ENCODE measurements around the gene SERPINB10. TPM values are rescaled to one million over a fixed set of nuclear protein-coding genes. Genes with fewer than 3 reads are reported as not detected.

The SERPINB10 gene
- total and polyA plus RNA-seq, 9 of the 15 experiments (the other 6 are each of a cell fraction or from before 2014, with no cell fraction given) = not detected

- 3% methylated on average over 4 of the region's 4 CpGs for WGBS (ENCODE audit: insufficient coverage, low coverage, missing lambda C conversion rate)
- Histone ChIP-seq H3K9me1 (ENCODE audit: control insufficient read depth, insufficient read depth, low read length) (no peaks in the 10 kb centered on the region), H3K9me3 (replicated peaks; ENCODE audit: control insufficient read depth, insufficient read depth, low read depth, low read length) (no peaks in the 10 kb centered on the region; the same call in 1 of the 2 replicates), H3K27me3 (ENCODE audit: control insufficient read depth in 2 of 2, insufficient read depth in 2 of 2, low read length in 2 of 2) (no peaks in the 10 kb centered on the region), H3K36me3 (ENCODE audit: control insufficient read depth, insufficient read depth, low read length) (no peaks in the 10 kb centered on the region), H3K79me2 (ENCODE audit: control insufficient read depth, insufficient read depth, low read length) (no peaks in the 10 kb centered on the region), H3K4me1 (replicated peaks in 1 of 2; ENCODE audit: control insufficient read depth in 2 of 2, insufficient read depth in 2 of 2, low read length in 2 of 2) (no peaks in the 10 kb centered on the region), H3K27ac (ENCODE audit: extremely low read depth, low read depth, low read length) (no peak overlapping the region), H2AFZ (ENCODE audit: low read depth, low read length) (no peak overlapping the region), H3K4me3 (no peak overlapping the region), H3K4me2 (ENCODE audit: insufficient read depth, low read length) (no peak overlapping the region), H4K20me1 (replicated peaks; ENCODE audit: control insufficient read depth, insufficient read depth, low read length) (no peaks in the 10 kb centered on the region), H3K9ac (ENCODE audit: insufficient read depth in 1 of 2, low read depth in 2 of 2, low read length in 2 of 2) (no peak overlapping the region)
- in situ Hi-C loops (cut with MboI) = no loop called here
- ATAC-seq (no peak), DNase-seq (ENCODE audit: extremely low read depth in 1 of 4, low spot score in 3 of 4) (no peak), FAIRE-seq (no peak)
- CTCF ChIA-PET (ENCODE audit: low intra/inter-chr PET ratio) = no interaction called here
- intact Hi-C loops (cut with micrococcal nuclease) = no loop called here
- POLR2A ChIA-PET = no interaction called here
- no TSS peak for BruUV-seq (replicated peaks)
- TF ChIP-seq ERF (CRISPR knock-in tag; IDR thresholded peaks at IDR 0.05) (no peak), PML (IDR thresholded peaks at IDR 0.05; ENCODE audit: low read length) (no peak), ZNF707 (CRISPR knock-in tag; conservative IDR thresholded peaks at IDR 0.05) (no peak), ASH1L (IDR thresholded peaks at IDR 0.05; ENCODE audit: borderline replicate concordance, low read depth, partially characterized antibody) (no peak), ZNF143 (CRISPR knock-in tag; IDR thresholded peaks at IDR 0.05) (no peak), HINFP (tag; conservative IDR thresholded peaks at IDR 0.05; ENCODE audit: low read depth) (no peak), MYC (IDR thresholded peaks at IDR 0.05; ENCODE audit: low read depth, low read length) (no peak), MYC (CRISPR knock-in tag; IDR thresholded peaks at IDR 0.05; ENCODE audit: borderline replicate concordance, low read depth) (no peak), SREBF1 (IDR thresholded peaks at IDR 0.05; ENCODE audit: borderline replicate concordance, low read depth, low read length) (no peak), ZNF76 (CRISPR knock-in tag; IDR thresholded peaks at IDR 0.05; ENCODE audit: borderline replicate concordance) (no peak), RBM14 (IDR thresholded peaks at IDR 0.05; ENCODE audit: borderline replicate concordance, insufficient read depth, low read depth, low read length) (no peak), ZC3H8 (IDR thresholded peaks at IDR 0.05) (no peak), NCOR1 (IDR thresholded peaks at IDR 0.05) (no peak), HMG20A (CRISPR knock-in tag; conservative IDR thresholded peaks at IDR 0.05) (no peak), NR2C1 (IDR thresholded peaks at IDR 0.05) (no peak), NR2C1 (tag; IDR thresholded peaks at IDR 0.05) (no peak), MTA1 (IDR thresholded peaks at IDR 0.05; ENCODE audit: borderline replicate concordance) (no peak), ETV6 (IDR thresholded peaks at IDR 0.05; ENCODE audit: borderline replicate concordance in 1 of 2, low read depth in 2 of 2, low read length in 1 of 2) (no peak), ETV6 (CRISPR knock-in tag; IDR thresholded peaks at IDR 0.05; ENCODE audit: borderline replicate concordance) (no peak)
- TF ChIP-seq, protein P1, sequence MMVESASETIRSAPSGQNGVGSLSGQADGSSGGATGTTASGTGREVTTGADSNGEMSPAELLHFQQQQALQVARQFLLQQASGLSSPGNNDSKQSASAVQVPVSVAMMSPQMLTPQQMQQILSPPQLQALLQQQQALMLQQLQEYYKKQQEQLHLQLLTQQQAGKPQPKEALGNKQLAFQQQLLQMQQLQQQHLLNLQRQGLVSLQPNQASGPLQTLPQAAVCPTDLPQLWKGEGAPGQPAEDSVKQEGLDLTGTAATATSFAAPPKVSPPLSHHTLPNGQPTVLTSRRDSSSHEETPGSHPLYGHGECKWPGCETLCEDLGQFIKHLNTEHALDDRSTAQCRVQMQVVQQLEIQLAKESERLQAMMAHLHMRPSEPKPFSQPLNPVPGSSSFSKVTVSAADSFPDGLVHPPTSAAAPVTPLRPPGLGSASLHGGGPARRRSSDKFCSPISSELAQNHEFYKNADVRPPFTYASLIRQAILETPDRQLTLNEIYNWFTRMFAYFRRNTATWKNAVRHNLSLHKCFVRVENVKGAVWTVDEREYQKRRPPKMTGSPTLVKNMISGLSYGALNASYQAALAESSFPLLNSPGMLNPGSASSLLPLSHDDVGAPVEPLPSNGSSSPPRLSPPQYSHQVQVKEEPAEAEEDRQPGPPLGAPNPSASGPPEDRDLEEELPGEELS (CRISPR knock-in tag; IDR thresholded peaks at IDR 0.05; ENCODE audit: borderline replicate concordance) = no peak
Observed at GRCh38 chr18:63897072-63897471, 10.7 kb upstream of the SERPINB10 start.
